PC-3 (cell line): ENCODE results near the gene TMEM14A. TPM values are rescaled to one million over a fixed set of nuclear protein-coding genes. Genes with fewer than 3 reads are reported as not detected.

Experiments
- ATAC-seq: fragments of 200-7000 bp; cut with Tn5 transposase; 2 replicates; pipeline ENCODE4 v1.9.1; 2020; ENCODE audit warnings: mild to moderate bottlenecking, moderate library complexity
- BruUV-seq: library from RNA; stranded (reverse); fragments of 400-500 nt; replicated peaks from 2 replicates; lab custom pipeline; 2021; lab: Mats Ljungman, UMichigan
- CTCF ChIA-PET: fragments of 300-600 bp; sonication (Branson Sonifier 250); formaldehyde crosslinking; loops from one replicate; lab custom pipeline; 2022; ENCODE audit warnings: antibody characterized with exemption; lab: Charles Lee
- POLR2A ChIA-PET: fragments of 300-600 bp; sonication (Branson Sonifier 250); formaldehyde crosslinking; loops from one replicate; lab custom pipeline; 2022; ENCODE audit warnings: antibody characterized with exemption; ENCODE audit not compliant: unreplicated experiment; lab: Charles Lee
- DNase-seq: peaks from one replicate; pipeline ENCODE4 v3.0.0-alpha.2; 2015
- H2AFZ ChIP-seq: fragments of 300-600 bp; sonication (generic); 2 replicates; pipeline ENCODE4 v1.6.0; 2016; ENCODE audit warnings: antibody characterized with exemption, low read length
- H3F3A ChIP-seq: fragments of 300-600 bp; sonication (generic); one replicate; pipeline ENCODE4 v1.6.0; 2017; ENCODE audit warnings: antibody characterized with exemption, low read length, control low read depth, mild to moderate bottlenecking; ENCODE audit not compliant: unreplicated experiment
- H3K27ac ChIP-seq: fragments of 300-600 bp; sonication (generic); 2 replicates; pipeline ENCODE4 v1.5.1; 2016; ENCODE audit warnings: mild to moderate bottlenecking, low read length
- H3K27me3 ChIP-seq: fragments of 300-600 bp; sonication (generic); 2 replicates; pipeline ENCODE4 v1.6.1; 2016; ENCODE audit warnings: low read length, mixed read lengths
- H3K36me3 ChIP-seq: fragments of 300-600 bp; sonication (generic); 2 replicates; pipeline ENCODE4 v1.6.1; 2016; ENCODE audit warnings: low read depth, mixed run types, low read length, mixed read lengths
- H3K4me1 ChIP-seq: fragments of 300-600 bp; sonication (generic); 2 replicates; pipeline ENCODE4 v1.5.1; 2016; ENCODE audit warnings: low read length; ENCODE audit not compliant: insufficient read depth
- H3K4me2 ChIP-seq: fragments of 300-600 bp; sonication (generic); 2 replicates; pipeline ENCODE4 v1.6.0; 2016; ENCODE audit warnings: low read length
- H3K4me3 ChIP-seq: fragments of 300-600 bp; sonication (generic); 2 replicates; pipeline ENCODE4 v1.5.1; 2016; ENCODE audit warnings: mild to moderate bottlenecking, low read length, mixed read lengths
- H3K79me2 ChIP-seq: fragments of 300-600 bp; sonication (generic); 2 replicates; pipeline ENCODE4 v1.6.1; 2017; ENCODE audit warnings: low read length, mixed read lengths
- H3K9ac ChIP-seq: fragments of 300-600 bp; sonication (generic); 2 replicates; pipeline ENCODE4 v1.6.0; 2016; ENCODE audit warnings: mild to moderate bottlenecking, low read length
- H3K9me2 ChIP-seq: fragments of 300-600 bp; sonication (generic); replicated peaks from 2 replicates; pipeline ENCODE4 v1.6.1; 2016; ENCODE audit warnings: mixed run types, low read length, mixed read lengths
- H3K9me3 ChIP-seq: fragments of 300-600 bp; sonication (generic); 2 replicates; pipeline ENCODE4 v1.6.1; 2016; ENCODE audit warnings: low read length, mixed read lengths
- H4K20me1 ChIP-seq: fragments of 300-600 bp; sonication (generic); 2 replicates; pipeline ENCODE4 v1.6.1; 2016; ENCODE audit warnings: low read length, mixed read lengths
- CTCF ChIP-seq: fragments of 300-600 bp; sonication (generic); conservative IDR thresholded peaks from 2 replicates; pipeline ENCODE4 v1.5.1; 2017; ENCODE audit warnings: antibody characterized with exemption, low read depth, mild to moderate bottlenecking, low read length
- EZH2 ChIP-seq: fragments of 300-600 bp; sonication (generic); IDR thresholded peaks from one replicate; pipeline ENCODE4 v1.6.1; 2017; ENCODE audit warnings: antibody characterized with exemption, mild to moderate bottlenecking, low read length; ENCODE audit not compliant: unreplicated experiment
- EZH2phosphoT487 ChIP-seq: fragments of 300-600 bp; sonication (generic); IDR thresholded peaks from 2 replicates; pipeline ENCODE4 v1.6.1; 2018; ENCODE audit warnings: mild to moderate bottlenecking, antibody characterized with exemption, low read length, borderline replicate concordance
- intact Hi-C: fragments of 100-400 bp; cut with micrococcal nuclease; formaldehyde crosslinking; loops from 2 replicates; pipeline ENCODE4 v1.9.0; 2023
- total RNA-seq: library from RNA; depleted of rRNA; stranded (reverse); fragments of >200 nt; gene quantifications from 2 replicates; pipeline ENCODE4 v1.2.3, GENCODE V29; 2014

Gene TMEM14A
- total RNA-seq, 1 experiment from 2014 or later = 65.4 TPM

GRCh38 chr6:52664186-52664990 lies 6.5 kb upstream of the TMEM14A start:
- Histone ChIP-seq H3F3A (no peaks in the 10 kb centered on the region), H3K4me2 (peak overlapping the region; percentile 95), H2AFZ (peak overlapping the region; percentile 98), H3K9ac (peak overlapping the region; percentile 66), H3K36me3 (no peaks in the 10 kb centered on the region), H3K79me2 (no peaks in the 10 kb centered on the region; the same call in 1 of the 2 replicates), H3K27ac (no peak overlapping the region), H4K20me1 (no peaks in the 10 kb centered on the region), H3K27me3 (no peaks in the 10 kb centered on the region), H3K4me1 (peaks cover 24% of the 10 kb centered on the region), H3K9me2 (no peaks in the 10 kb centered on the region), H3K9me3 (no peaks in the 10 kb centered on the region), H3K4me3 (peak overlapping the region; percentile 81)
- BruUV-seq = TSS peak; percentile 79
- peak; percentile 94 for DNase-seq
- ChIA-PET POLR2A (no interaction called here), CTCF (interaction anchor here (1.0 kb wide), 1 partner anchor 257 kb away, joined by 9 read pairs; no protein-coding TSS in a partner anchor)
- ATAC-seq = peak; percentile 94
- no peak for TF ChIP-seq CTCF
- TF ChIP-seq EZH2 = no peak
- TF ChIP-seq EZH2phosphoT487 = no peak
- intact Hi-C loops = loop anchor here (2.0 to 5.0 kb wide), 2 partner anchors 67 to 160 kb away; no protein-coding TSS in a partner anchor

GRCh38 chr6:52664991-52665686 lies 5.8 kb upstream of the TMEM14A start:
- H3K4me1 ChIP-seq = peaks cover 24% of the 10 kb centered on the region
- DNase-seq (no peak), ATAC-seq (no peak)
- H3K4me3 ChIP-seq = peak overlapping the region; percentile 81
- H3K36me3 ChIP-seq = no peaks in the 10 kb centered on the region
- H3K9me3 ChIP-seq = no peaks in the 10 kb centered on the region
- no peak overlapping the region for H3K27ac ChIP-seq
- peak overlapping the region; percentile 98 for H2AFZ ChIP-seq
- BruUV-seq = no TSS peak
- TF ChIP-seq CTCF (no peak), EZH2 (no peak), EZH2phosphoT487 (no peak)
- POLR2A ChIA-PET = interaction anchor here (0.5 kb wide), 1 partner anchor 263 kb away, joined by 5 read pairs; no protein-coding TSS in a partner anchor
- peak overlapping the region; percentile 66 for H3K9ac ChIP-seq
- CTCF ChIA-PET = interaction anchor here (0.7 to 1.0 kb wide), 2 partner anchors 245 to 257 kb away, joined by 3 to 9 read pairs; no protein-coding TSS in a partner anchor
- no peaks in the 10 kb centered on the region; the same call in 1 of the 2 replicates for H3K79me2 ChIP-seq
- no peaks in the 10 kb centered on the region for H3F3A ChIP-seq
- peak overlapping the region; percentile 95 for H3K4me2 ChIP-seq
- no peaks in the 10 kb centered on the region for H4K20me1 ChIP-seq
- intact Hi-C loops = loop anchor here (2.0 to 5.0 kb wide), 2 partner anchors 68 to 160 kb away; no protein-coding TSS in a partner anchor
- no peaks in the 10 kb centered on the region for H3K9me2 ChIP-seq
- H3K27me3 ChIP-seq = no peaks in the 10 kb centered on the region
